Osteocyte (in vitro differentiated cells): ENCODE measurements around the gene XKR8. TPM values are rescaled to one million over a fixed set of nuclear protein-coding genes. Genes with fewer than 3 reads are reported as not detected.

Experiments used
- DNase-seq: peaks from one replicate; pipeline ENCODE4 v3.0.0; 2021; ENCODE audit warnings: mixed read lengths; ENCODE audit not compliant: unreplicated experiment; ENCODE audit errors: extremely low spot score
- H3K27ac Mint-ChIP-seq: one replicate; pipeline ENCODE4 v1.8.0; 2021; ENCODE audit warnings: mild to moderate bottlenecking, mixed read lengths; ENCODE audit not compliant: unreplicated experiment
- H3K27me3 Mint-ChIP-seq: one replicate; pipeline ENCODE4 v1.8.0; 2021; ENCODE audit warnings: mixed read lengths; ENCODE audit not compliant: unreplicated experiment
- H3K36me3 Mint-ChIP-seq: one replicate; pipeline ENCODE4 v1.8.0; 2021; ENCODE audit warnings: mixed read lengths; ENCODE audit not compliant: unreplicated experiment
- H3K4me1 Mint-ChIP-seq: one replicate; pipeline ENCODE4 v1.8.0; 2021; ENCODE audit warnings: mixed read lengths; ENCODE audit not compliant: unreplicated experiment
- H3K4me3 Mint-ChIP-seq: one replicate; pipeline ENCODE4 v1.8.0; 2021; ENCODE audit warnings: mild to moderate bottlenecking, moderate library complexity, mixed read lengths; ENCODE audit not compliant: unreplicated experiment
- H3K9me3 Mint-ChIP-seq: one replicate; pipeline ENCODE4 v1.8.0; 2021; ENCODE audit warnings: mixed read lengths; ENCODE audit not compliant: unreplicated experiment
- CTCF ChIP-seq: fragments of 200-600 bp; sonication (generic); IDR thresholded peaks from 2 replicates; pipeline ENCODE4 v1.5.0; 2021; ENCODE audit warnings: antibody characterized with exemption, mild to moderate bottlenecking, moderate library complexity
- long read RNA-seq: library from polyadenylated mRNA; unstranded; transcript quantifications from one replicate; pipeline ENCODE4 v2.0.0, GENCODE V29; 2021
- total RNA-seq: library from RNA; stranded (reverse); gene quantifications from 2 replicates; pipeline ENCODE4 v1.2.1, GENCODE V29; 2021

XKR8 gene
- 3.8 and 3.9 TPM in 2 replicates for total RNA-seq
- long read RNA-seq, partial matches to known transcripts, result 1 of 3 reads
- long read RNA-seq, other reads (novel, unspliced or antisense), result 1 of 3 reads

- DNase-seq, result no peak
- Mint-ChIP-seq H3K36me3 (peaks cover 2% of the 10 kb centered on the region), H3K4me3 (peak within 1 kb of the TSS; percentile 74), H3K9me3 (no peaks in the 10 kb centered on the region), H3K27me3 (peaks cover 8% of the 10 kb centered on the region), H3K4me1 (peaks cover 20% of the 10 kb centered on the region), H3K27ac (peak within 1 kb of the TSS; percentile 67)
- TF ChIP-seq CTCF, result peak; percentile 43
Observed at GRCh38 chr1:27959792-27960603, at the start of gene XKR8. XKR8 (plus strand) TSS chr1:27959973; CDS start chr1:27960070, 97 bp downstream.

GRCh38 chr1:27912429-27912828 is 47.3 kb upstream of the XKR8 start:
- no peak for TF ChIP-seq CTCF
- H3K9me3 Mint-ChIP-seq, result no peaks in the 10 kb centered on the region
- no peak overlapping the region for H3K27ac Mint-ChIP-seq

GRCh38 chr1:27915082-27915575 is 44.6 kb upstream of the XKR8 start:
- Mint-ChIP-seq H3K4me3 (peak overlapping the region; percentile 100), H3K9me3 (no peaks in the 10 kb centered on the region), H3K4me1 (peaks cover 9% of the 10 kb centered on the region), H3K36me3 (peaks cover 9% of the 10 kb centered on the region), H3K27me3 (peaks cover 20% of the 10 kb centered on the region), H3K27ac (peak overlapping the region; percentile 96)
- no peak for TF ChIP-seq CTCF
- no peak for DNase-seq

More at GRCh38 chr1:27912429-27912828, 47.3 kb upstream of the XKR8 start:
- Mint-ChIP-seq H3K36me3 (peaks cover 11% of the 10 kb centered on the region), H3K27me3 (peaks cover 3% of the 10 kb centered on the region), H3K4me3 (no peak overlapping the region), H3K4me1 (peaks cover 9% of the 10 kb centered on the region)
- no peak for DNase-seq

- no peaks in the 10 kb centered on the region for H3K4me1 Mint-ChIP-seq
- DNase-seq, result no peak
Observed at GRCh38 chr1:27922272-27922671, 37.5 kb upstream of the XKR8 start.

More at GRCh38 chr1:27922272-27922671, 37.5 kb upstream of the XKR8 start:
- Mint-ChIP-seq H3K9me3 (no peaks in the 10 kb centered on the region), H3K27me3 (peaks cover 25% of the 10 kb centered on the region), H3K4me3 (no peak overlapping the region), H3K36me3 (no peaks in the 10 kb centered on the region), H3K27ac (no peak overlapping the region)
- TF ChIP-seq CTCF, result no peak
